Measurements from ENCODE around the gene ZNF391. TPM values are rescaled to one million over a fixed set of nuclear protein-coding genes. Genes with fewer than 3 reads are reported as not detected.
A peak's percentile ranks its signal among the peaks of the same experiment; 100 is the strongest.
"Not testable (repeated sequence)": the region's sequence is repeated elsewhere in the genome, so short reads cannot be mapped to it uniquely, and the experiment has no call there.

ZNF391 gene
- polyA plus RNA-seq, 1 donor from 2014 or later = 2.1 TPM

GRCh38 chr6:27400877-27401642 lies 12.5 kb downstream of the ZNF391 start:
- H3K4me3 Mint-ChIP-seq = peak overlapping the region in 1 of 4 donors; percentile 27
- no peaks in the 10 kb centered on the region for H3K27me3 Mint-ChIP-seq
- no peaks in the 10 kb centered on the region for H3K4me1 Mint-ChIP-seq
- H3K36me3 Mint-ChIP-seq = peaks cover 35% of the 10 kb centered on the region
- H3K9me3 Mint-ChIP-seq = peaks cover 21 to 47% (median 27%) of the 10 kb centered on the region in 3 donors
- H3K27ac Mint-ChIP-seq = no peak overlapping the region

DNA sequence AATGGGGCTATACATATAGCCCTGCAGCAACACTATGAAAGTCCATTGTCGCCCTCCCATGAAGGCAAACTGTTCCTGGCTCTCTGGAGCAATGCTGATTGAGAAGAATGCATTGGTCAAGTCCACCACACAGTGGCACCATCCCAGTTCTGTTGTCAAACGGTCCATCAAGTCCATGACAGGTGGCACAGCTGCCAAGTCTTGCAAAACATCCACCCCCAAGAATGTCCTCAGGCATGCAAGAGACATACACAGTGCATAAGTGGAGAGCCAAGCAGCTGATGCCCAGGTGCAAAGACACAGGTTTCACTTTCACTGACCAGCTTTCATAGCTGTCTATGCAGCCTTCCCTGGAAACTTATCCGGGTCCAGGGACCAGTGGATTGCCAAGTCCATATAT lies 17.5 kb downstream of the ZNF391 start:
- Mint-ChIP-seq H3K27me3 (no peaks in the 10 kb centered on the region), H3K4me3 (no peak overlapping the region), H3K9me3 (peaks cover 11 to 24% (median 19%) of the 10 kb centered on the region in 3 donors), H3K27ac (peak overlapping the region in 1 of 3 donors; percentile 40), H3K4me1 (no peaks in the 10 kb centered on the region), H3K36me3 (peaks cover 17% of the 10 kb centered on the region)

GRCh38 chr6:27407153-27407814 lies 18.7 kb downstream of the ZNF391 start:
- Mint-ChIP-seq H3K4me1 (no peaks in the 10 kb centered on the region), H3K36me3 (peaks cover 9% of the 10 kb centered on the region), H3K27ac (no peak overlapping the region), H3K27me3 (no peaks in the 10 kb centered on the region), H3K9me3 (peaks cover 8 to 15% (median 10%) of the 10 kb centered on the region in 3 donors), H3K4me3 (no peak overlapping the region)

DNA sequence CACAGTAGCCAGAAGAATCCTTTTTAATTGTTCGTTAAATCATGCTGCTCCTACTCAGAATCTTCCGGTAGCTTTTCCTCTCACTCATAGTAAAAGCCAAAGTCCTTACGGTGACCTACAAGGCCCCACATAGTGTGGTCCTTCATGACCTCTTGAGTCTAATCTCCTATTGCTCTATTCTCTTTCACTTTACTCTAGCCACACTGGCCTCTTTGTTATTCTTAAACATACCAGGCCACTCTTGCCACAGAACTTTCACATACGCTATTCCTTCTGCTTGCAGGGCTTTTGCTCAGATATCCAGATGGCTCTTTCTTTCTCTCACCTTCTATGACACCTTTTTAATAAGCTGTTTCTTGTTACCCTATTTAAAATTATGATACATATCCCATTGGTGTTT lies 25.7 kb downstream of the ZNF391 start:
- peaks cover 2% of the 10 kb centered on the region for H3K27me3 Mint-ChIP-seq
- H3K9me3 Mint-ChIP-seq = no peaks in the 10 kb centered on the region
- H3K4me3 Mint-ChIP-seq = no peak overlapping the region
- H3K36me3 Mint-ChIP-seq = peaks cover 5% of the 10 kb centered on the region
- no peak overlapping the region for H3K27ac Mint-ChIP-seq
- no peaks in the 10 kb centered on the region for H3K4me1 Mint-ChIP-seq

GRCh38 chr6:27414996-27415395 lies 26.4 kb downstream of the ZNF391 start:
- no peak overlapping the region for H3K4me3 Mint-ChIP-seq
- peaks cover 2% of the 10 kb centered on the region for H3K27me3 Mint-ChIP-seq
- peaks cover 5% of the 10 kb centered on the region for H3K36me3 Mint-ChIP-seq
- no peaks in the 10 kb centered on the region for H3K9me3 Mint-ChIP-seq
- no peaks in the 10 kb centered on the region for H3K4me1 Mint-ChIP-seq
- no peak overlapping the region for H3K27ac Mint-ChIP-seq

DNA sequence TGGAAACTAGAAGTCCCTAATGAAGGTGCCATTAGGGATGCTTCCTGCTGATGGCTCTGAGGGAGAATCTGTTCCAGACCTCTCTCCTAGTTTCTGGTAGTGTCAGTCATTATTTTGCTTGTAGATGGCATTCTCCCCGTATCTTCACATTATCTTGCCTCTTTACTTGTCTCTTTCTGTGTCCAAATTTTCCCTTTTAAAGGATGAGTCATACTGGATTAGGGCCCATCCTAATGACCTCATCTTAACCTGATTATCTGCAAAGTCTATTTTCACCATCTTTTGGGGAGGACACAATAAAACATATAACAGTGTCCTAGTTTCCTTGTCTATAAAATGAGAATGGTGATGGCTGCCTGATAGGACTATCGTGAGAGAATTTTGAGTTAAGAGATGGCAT lies 27.3 kb downstream of the ZNF391 start:
- Mint-ChIP-seq H3K9me3 (no peaks in the 10 kb centered on the region), H3K27me3 (peaks cover 2% of the 10 kb centered on the region), H3K4me3 (no peak overlapping the region), H3K4me1 (no peaks in the 10 kb centered on the region), H3K36me3 (peaks cover 2% of the 10 kb centered on the region), H3K27ac (no peak overlapping the region)

DNA sequence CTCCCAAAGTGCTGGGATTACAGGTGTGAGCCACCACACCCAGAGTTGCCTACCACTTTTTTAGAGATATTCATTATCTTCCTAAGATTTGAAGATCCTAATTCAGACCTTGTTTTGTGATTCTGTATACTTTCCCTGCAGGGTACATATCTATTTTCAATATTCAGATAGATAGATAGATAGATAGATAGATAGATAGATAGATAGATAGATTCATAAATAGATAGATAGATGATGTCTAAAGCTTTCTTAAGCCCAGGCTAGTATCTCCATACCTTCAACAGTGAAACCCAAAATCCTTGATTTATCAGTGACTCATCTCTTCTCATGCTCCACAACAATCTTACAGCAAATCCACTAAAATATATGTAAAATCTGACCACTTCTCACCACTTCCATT lies 30.8 kb downstream of the ZNF391 start:
- Mint-ChIP-seq H3K4me3 (no peak overlapping the region), H3K36me3 (peaks cover 2% of the 10 kb centered on the region), H3K27ac (no peak overlapping the region), H3K4me1 (no peaks in the 10 kb centered on the region), H3K9me3 (peaks cover 0 to 3% (median 0%) of the 10 kb centered on the region in 3 donors), H3K27me3 (peaks cover 2% of the 10 kb centered on the region)

- Mint-ChIP-seq H3K36me3 (peaks cover 2% of the 10 kb centered on the region), H3K4me1 (no peaks in the 10 kb centered on the region), H3K9me3 (peaks cover 0 to 3% (median 0%) of the 10 kb centered on the region in 3 donors), H3K27me3 (no peaks in the 10 kb centered on the region), H3K4me3 (no peak overlapping the region), H3K27ac (no peak overlapping the region)
Observed at GRCh38 chr6:27422651-27423332, 34.2 kb downstream of the ZNF391 start.

DNA sequence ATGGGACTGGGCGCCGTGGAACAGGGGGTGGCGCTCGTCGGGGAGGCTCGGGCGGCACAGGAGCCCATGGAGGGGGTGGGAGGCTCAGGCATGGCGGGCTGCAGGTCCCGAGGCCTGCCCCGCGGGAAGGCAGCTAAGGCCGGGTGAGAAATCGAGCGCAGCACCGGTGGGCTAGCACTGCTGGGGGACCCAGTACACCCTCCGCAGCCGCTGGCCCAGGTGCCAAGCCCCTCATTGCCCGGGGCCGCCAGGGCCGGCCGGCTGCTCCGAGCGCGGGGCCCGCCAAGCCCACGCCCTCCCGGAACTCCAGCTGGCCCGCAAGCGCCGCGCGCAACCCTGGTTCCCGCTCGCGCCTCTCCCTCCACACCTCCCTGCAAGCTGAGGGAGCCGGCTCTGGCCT lies 36.3 kb downstream of the ZNF391 start:
- H3K4me1 Mint-ChIP-seq, H3K9me3 Mint-ChIP-seq, H3K4me3 Mint-ChIP-seq, H3K27ac Mint-ChIP-seq, H3K36me3 Mint-ChIP-seq, H3K27me3 Mint-ChIP-seq: not testable (repeated sequence)

GRCh38 chr6:27426045-27426620 lies 37.6 kb downstream of the ZNF391 start:
- peaks cover 1% of the 10 kb centered on the region for H3K27me3 Mint-ChIP-seq
- H3K27ac Mint-ChIP-seq = no peak overlapping the region
- H3K36me3 Mint-ChIP-seq = peaks cover 2% of the 10 kb centered on the region
- peaks cover 0 to 3% (median 2%) of the 10 kb centered on the region in 3 donors for H3K9me3 Mint-ChIP-seq
- no peaks in the 10 kb centered on the region for H3K4me1 Mint-ChIP-seq
- no peak overlapping the region for H3K4me3 Mint-ChIP-seq

DNA sequence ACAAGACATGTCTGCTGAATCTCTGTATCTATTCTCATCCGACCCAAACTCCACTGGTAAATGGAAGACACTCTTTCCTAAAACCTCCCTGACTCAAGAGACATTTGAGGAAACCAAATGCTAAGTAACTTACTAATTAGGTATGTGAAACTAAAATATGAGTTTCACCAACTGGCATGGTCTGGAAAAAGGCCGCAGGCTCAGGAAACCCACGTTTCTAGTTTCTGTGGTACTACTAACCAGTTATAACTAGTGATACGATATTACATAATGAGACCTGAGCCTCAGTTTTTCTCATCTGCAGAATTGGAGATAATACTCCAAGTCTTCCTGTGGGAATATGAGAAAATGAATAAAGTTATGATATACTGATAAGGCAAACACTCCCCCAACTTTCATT lies 39.9 kb downstream of the ZNF391 start:
- no peaks in the 10 kb centered on the region for H3K4me1 Mint-ChIP-seq
- no peak overlapping the region for H3K4me3 Mint-ChIP-seq
- peaks cover 6% of the 10 kb centered on the region for H3K27me3 Mint-ChIP-seq
- peaks cover 2% of the 10 kb centered on the region for H3K36me3 Mint-ChIP-seq
- peaks cover 0 to 2% (median 2%) of the 10 kb centered on the region in 3 donors for H3K9me3 Mint-ChIP-seq
- no peak overlapping the region for H3K27ac Mint-ChIP-seq

GRCh38 chr6:27428966-27429365 lies 40.4 kb downstream of the ZNF391 start:
- peaks cover 0 to 6% (median 2%) of the 10 kb centered on the region in 3 donors for H3K9me3 Mint-ChIP-seq
- H3K4me3 Mint-ChIP-seq = no peak overlapping the region
- no peaks in the 10 kb centered on the region for H3K4me1 Mint-ChIP-seq
- peaks cover 6% of the 10 kb centered on the region for H3K27me3 Mint-ChIP-seq
- H3K36me3 Mint-ChIP-seq = peaks cover 1% of the 10 kb centered on the region
- H3K27ac Mint-ChIP-seq = no peak overlapping the region

GRCh38 chr6:27433714-27434113 lies 45.2 kb downstream of the ZNF391 start:
- Mint-ChIP-seq H3K27me3 (peaks cover 6% of the 10 kb centered on the region), H3K36me3 (peaks cover 4% of the 10 kb centered on the region), H3K9me3 (peaks cover 4 to 13% (median 9%) of the 10 kb centered on the region in 3 donors), H3K4me1 (no peaks in the 10 kb centered on the region), H3K27ac (no peak overlapping the region), H3K4me3 (no peak overlapping the region)

- H3K4me1 Mint-ChIP-seq = no peaks in the 10 kb centered on the region
- peaks cover 6 to 13% (median 10%) of the 10 kb centered on the region in 3 donors for H3K9me3 Mint-ChIP-seq
- no peak overlapping the region for H3K4me3 Mint-ChIP-seq
- no peak overlapping the region for H3K27ac Mint-ChIP-seq
- H3K27me3 Mint-ChIP-seq = no peaks in the 10 kb centered on the region
- peaks cover 6% of the 10 kb centered on the region for H3K36me3 Mint-ChIP-seq
Observed at GRCh38 chr6:27439371-27439770, 50.8 kb downstream of the ZNF391 start.

DNA sequence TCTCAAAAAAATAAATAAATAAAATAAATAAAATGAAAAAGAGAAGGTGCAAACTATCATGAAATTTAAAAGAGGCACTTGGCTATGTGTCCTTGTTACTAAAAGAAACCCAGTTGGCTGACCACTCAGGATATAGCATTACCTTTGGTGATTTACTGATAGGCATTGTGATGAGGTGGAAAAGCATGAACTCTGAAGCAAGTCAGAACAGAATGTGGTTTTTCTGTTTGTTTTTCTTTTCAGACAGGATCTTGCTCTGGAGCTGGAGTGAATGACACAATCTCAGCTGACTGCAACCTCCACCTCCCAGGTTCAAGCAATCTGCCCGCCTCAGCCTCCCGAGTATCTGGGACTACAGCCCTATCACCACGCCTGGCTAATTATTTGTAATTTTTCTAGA lies 52.4 kb downstream of the ZNF391 start:
- H3K27me3 Mint-ChIP-seq = no peaks in the 10 kb centered on the region
- peaks cover 8 to 13% (median 8%) of the 10 kb centered on the region in 3 donors for H3K9me3 Mint-ChIP-seq
- H3K4me3 Mint-ChIP-seq = no peak overlapping the region
- H3K36me3 Mint-ChIP-seq = peaks cover 3% of the 10 kb centered on the region
- H3K4me1 Mint-ChIP-seq = no peaks in the 10 kb centered on the region
- H3K27ac Mint-ChIP-seq = no peak overlapping the region
